Measurements from ENCODE around the gene TMEM26. TPM values are rescaled to one million over a fixed set of nuclear protein-coding genes. Genes with fewer than 3 reads are reported as not detected.

The TMEM26 gene
- total and polyA plus RNA-seq, 2 donors from 2014 or later: 1.2 to 1.6 TPM

GRCh38 chr10:61408105-61408504 lies 45.1 kb downstream of the TMEM26 start:
- intact Hi-C loops (cut with DNase I): no loop called here
- H3K9me3 ChIP-seq (ENCODE audit: control insufficient read depth in 2 of 3, insufficient read depth in 1 of 3, low read length in 3 of 3): no peaks in the 10 kb centered on the region
- no peaks in the 10 kb centered on the region for H3K27me3 ChIP-seq (ENCODE audit: control insufficient read depth, insufficient read depth, low read length)
- peak overlapping the region in 1 of 2 donors; percentile 4 for H3K27ac ChIP-seq (ENCODE audit: low read depth in 2 of 2, low read length in 2 of 2)
- DNase-seq (peak in 3 of 5 donors; percentile 36 to 80 (median 61)), FAIRE-seq (peak; percentile 51)
- TF ChIP-seq CTCF (IDR thresholded peaks at IDR 0.05; ENCODE audit: borderline replicate concordance, extremely low read depth, insufficient read depth): no peak
- H3K4me1 ChIP-seq (ENCODE audit: control insufficient read depth in 2 of 3, insufficient read depth in 2 of 3, low read depth in 1 of 3, low read length in 3 of 3): peaks cover 0 to 8% (median 0%) of the 10 kb centered on the region in 3 donors
- no peaks in the 10 kb centered on the region for H3K36me3 ChIP-seq (ENCODE audit: control insufficient read depth in 2 of 3, insufficient read depth in 3 of 3, low read length in 3 of 3)
- no peak overlapping the region for H3K9ac ChIP-seq (ENCODE audit: low read length in 3 of 3)
- H3K4me3 ChIP-seq (ENCODE audit: low read length in 3 of 3): peak overlapping the region in 1 of 3 donors; percentile 16

- Histone ChIP-seq H3K27ac (ENCODE audit: low read depth in 2 of 2, low read length in 2 of 2) (no peak overlapping the region), H3K9me3 (ENCODE audit: control insufficient read depth in 2 of 3, insufficient read depth in 1 of 3, low read length in 3 of 3) (no peaks in the 10 kb centered on the region), H3K4me1 (ENCODE audit: control insufficient read depth in 2 of 3, insufficient read depth in 2 of 3, low read depth in 1 of 3, low read length in 3 of 3) (peaks cover 0 to 8% (median 0%) of the 10 kb centered on the region in 3 donors), H3K4me3 (ENCODE audit: low read length in 3 of 3) (no peak overlapping the region), H3K36me3 (ENCODE audit: control insufficient read depth in 2 of 3, insufficient read depth in 3 of 3, low read length in 3 of 3) (no peaks in the 10 kb centered on the region), H3K27me3 (ENCODE audit: control insufficient read depth, insufficient read depth, low read length) (no peaks in the 10 kb centered on the region), H3K9ac (ENCODE audit: low read length in 3 of 3) (no peak overlapping the region)
- intact Hi-C loops (cut with DNase I): no loop called here
- no peak for TF ChIP-seq CTCF (IDR thresholded peaks at IDR 0.05; ENCODE audit: borderline replicate concordance, extremely low read depth, insufficient read depth)
- no peak for FAIRE-seq
- peak in 2 of 5 donors; percentile 30 to 76 for DNase-seq
Observed at GRCh38 chr10:61406736-61407135, 46.4 kb downstream of the TMEM26 start.

- TF ChIP-seq CTCF (IDR thresholded peaks at IDR 0.05; ENCODE audit: borderline replicate concordance, extremely low read depth, insufficient read depth): no peak
- FAIRE-seq: peak; percentile 23
- Histone ChIP-seq H3K36me3 (ENCODE audit: control insufficient read depth in 2 of 3, insufficient read depth in 3 of 3, low read length in 3 of 3) (no peaks in the 10 kb centered on the region), H3K27ac (ENCODE audit: low read depth in 2 of 2, low read length in 2 of 2) (no peak overlapping the region), H3K4me1 (ENCODE audit: control insufficient read depth in 2 of 3, insufficient read depth in 2 of 3, low read depth in 1 of 3, low read length in 3 of 3) (peaks cover 0 to 8% (median 0%) of the 10 kb centered on the region in 3 donors), H3K9ac (ENCODE audit: low read length in 3 of 3) (no peak overlapping the region), H3K27me3 (ENCODE audit: control insufficient read depth, insufficient read depth, low read length) (no peaks in the 10 kb centered on the region), H3K4me3 (ENCODE audit: low read length in 3 of 3) (no peak overlapping the region), H3K9me3 (ENCODE audit: control insufficient read depth in 2 of 3, insufficient read depth in 1 of 3, low read length in 3 of 3) (no peaks in the 10 kb centered on the region)
- intact Hi-C loops (cut with DNase I): no loop called here
- no peak for DNase-seq
Observed at GRCh38 chr10:61406242-61406641, 46.9 kb downstream of the TMEM26 start.

- Histone ChIP-seq H3K36me3 (ENCODE audit: control insufficient read depth in 2 of 3, insufficient read depth in 3 of 3, low read length in 3 of 3) (no peaks in the 10 kb centered on the region), H3K27me3 (ENCODE audit: control insufficient read depth, insufficient read depth, low read length) (no peaks in the 10 kb centered on the region), H3K9ac (ENCODE audit: low read length in 3 of 3) (no peak overlapping the region), H3K27ac (ENCODE audit: low read depth in 2 of 2, low read length in 2 of 2) (no peak overlapping the region), H3K4me3 (ENCODE audit: low read length in 3 of 3) (no peak overlapping the region), H3K9me3 (ENCODE audit: control insufficient read depth in 2 of 3, insufficient read depth in 1 of 3, low read length in 3 of 3) (no peaks in the 10 kb centered on the region), H3K4me1 (ENCODE audit: control insufficient read depth in 2 of 3, insufficient read depth in 2 of 3, low read depth in 1 of 3, low read length in 3 of 3) (peaks cover 0 to 8% (median 0%) of the 10 kb centered on the region in 3 donors)
- no peak for FAIRE-seq
- TF ChIP-seq CTCF (IDR thresholded peaks at IDR 0.05; ENCODE audit: borderline replicate concordance, extremely low read depth, insufficient read depth): no peak
- no peak for DNase-seq
- intact Hi-C loops (cut with DNase I): no loop called here
Observed at GRCh38 chr10:61404751-61405150, 48.4 kb downstream of the TMEM26 start.
